Activated naive CD8-positive, alpha-beta T cell treated with anti-CD3 and anti-CD28 coated beads, Interleukin-2, amount 50 U/mL, for 24 hours (primary cell): ENCODE results near the gene PALM2AKAP2.

Source experiments
- ATAC-seq: fragments of 150-1000 bp; cut with Tn5 transposase; one replicate; pipeline ENCODE4 v1.10.0; 2021
- DNase-seq: peaks from one replicate; pipeline ENCODE4 v3.0.0; 2021
- H3K27ac Mint-ChIP-seq: one replicate; pipeline ENCODE4 v1.8.0; 2021; ENCODE audit warnings: mild to moderate bottlenecking, mixed read lengths
- H3K27me3 Mint-ChIP-seq: one replicate; pipeline ENCODE4 v1.8.0; 2021; ENCODE audit warnings: mixed read lengths
- H3K36me3 Mint-ChIP-seq: one replicate; pipeline ENCODE4 v1.8.0; 2021; ENCODE audit warnings: low read depth, mixed read lengths
- H3K4me1 Mint-ChIP-seq: one replicate; pipeline ENCODE4 v1.8.0; 2021; ENCODE audit warnings: mixed read lengths
- H3K4me3 Mint-ChIP-seq: one replicate; pipeline ENCODE4 v1.8.0; 2021; ENCODE audit warnings: mild to moderate bottlenecking, moderate library complexity, mixed read lengths
- H3K9me3 Mint-ChIP-seq: one replicate; pipeline ENCODE4 v1.8.0; 2021; ENCODE audit warnings: mixed read lengths

The PALM2AKAP2 gene

GRCh38 chr9:109765278-109765677, 14.7 kb upstream of the PALM2AKAP2 start:
- Mint-ChIP-seq H3K36me3 (no peaks in the 10 kb centered on the region), H3K27me3 (peaks cover 17% of the 10 kb centered on the region), H3K9me3 (no peaks in the 10 kb centered on the region), H3K27ac (no peak overlapping the region), H3K4me3 (no peak overlapping the region), H3K4me1 (no peaks in the 10 kb centered on the region)
- DNase-seq (no peak), ATAC-seq (no peak)

- Mint-ChIP-seq H3K27ac (no peak overlapping the region), H3K4me1 (no peaks in the 10 kb centered on the region), H3K9me3 (no peaks in the 10 kb centered on the region), H3K36me3 (no peaks in the 10 kb centered on the region), H3K4me3 (no peak overlapping the region), H3K27me3 (peaks cover 17% of the 10 kb centered on the region)
- ATAC-seq (no peak), DNase-seq (no peak)
Measured at GRCh38 chr9:109765830-109766229, 14.2 kb upstream of the PALM2AKAP2 start.

DNA sequence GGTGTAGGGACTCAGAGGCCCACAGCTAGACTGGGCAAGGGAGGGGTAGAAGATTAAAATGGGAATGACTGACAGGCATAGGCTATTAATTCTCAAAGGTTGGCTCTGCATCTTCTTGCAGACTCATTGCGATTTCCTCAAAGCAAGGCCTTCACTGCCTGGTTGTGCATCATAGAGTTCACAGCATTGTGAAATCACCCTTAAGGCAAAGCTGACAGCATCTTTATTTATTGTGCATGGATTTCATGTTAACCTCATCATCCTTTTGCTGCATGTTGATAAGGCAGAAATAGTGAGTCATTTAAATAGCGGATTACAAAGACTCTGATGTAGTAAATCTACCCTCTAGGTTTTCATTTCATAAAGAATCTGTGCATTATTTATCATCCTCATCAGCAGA, 13.6 kb upstream of the PALM2AKAP2 start:
- no peak overlapping the region for H3K4me3 Mint-ChIP-seq
- H3K4me1 Mint-ChIP-seq: no peaks in the 10 kb centered on the region
- H3K36me3 Mint-ChIP-seq: no peaks in the 10 kb centered on the region
- DNase-seq: no peak
- H3K27me3 Mint-ChIP-seq: peaks cover 22% of the 10 kb centered on the region
- no peaks in the 10 kb centered on the region for H3K9me3 Mint-ChIP-seq
- no peak overlapping the region for H3K27ac Mint-ChIP-seq
- no peak for ATAC-seq

DNA sequence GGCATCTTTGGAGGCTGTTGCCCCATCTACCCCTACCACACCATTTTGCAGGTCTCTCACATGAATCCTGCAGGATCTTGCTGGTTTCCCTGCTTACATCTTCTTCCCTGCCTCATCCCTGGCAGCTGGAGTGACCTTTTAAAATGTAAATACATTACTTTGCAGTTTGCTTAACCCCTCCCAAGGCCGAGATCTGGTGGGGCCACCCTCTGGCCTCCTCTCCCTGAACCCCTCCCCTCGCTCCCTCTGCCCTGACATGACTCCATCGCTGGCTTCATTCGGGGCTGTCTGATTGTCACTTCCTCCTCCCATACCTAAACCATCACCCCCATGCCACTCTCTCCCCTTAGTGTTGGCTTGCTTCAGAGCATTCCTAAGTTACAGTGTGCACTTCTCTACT, 12.6 kb upstream of the PALM2AKAP2 start:
- Mint-ChIP-seq H3K4me3 (no peak overlapping the region), H3K4me1 (no peaks in the 10 kb centered on the region), H3K27me3 (peaks cover 29% of the 10 kb centered on the region), H3K27ac (no peak overlapping the region), H3K9me3 (no peaks in the 10 kb centered on the region), H3K36me3 (no peaks in the 10 kb centered on the region)
- DNase-seq: no peak
- ATAC-seq: no peak

- no peaks in the 10 kb centered on the region for H3K4me1 Mint-ChIP-seq
- H3K27me3 Mint-ChIP-seq: peaks cover 29% of the 10 kb centered on the region
- no peak overlapping the region for H3K27ac Mint-ChIP-seq
- DNase-seq (no peak), ATAC-seq (no peak)
- no peaks in the 10 kb centered on the region for H3K9me3 Mint-ChIP-seq
- no peak overlapping the region for H3K4me3 Mint-ChIP-seq
- H3K36me3 Mint-ChIP-seq: no peaks in the 10 kb centered on the region
Measured at GRCh38 chr9:109767814-109768213, 12.2 kb upstream of the PALM2AKAP2 start.

DNA sequence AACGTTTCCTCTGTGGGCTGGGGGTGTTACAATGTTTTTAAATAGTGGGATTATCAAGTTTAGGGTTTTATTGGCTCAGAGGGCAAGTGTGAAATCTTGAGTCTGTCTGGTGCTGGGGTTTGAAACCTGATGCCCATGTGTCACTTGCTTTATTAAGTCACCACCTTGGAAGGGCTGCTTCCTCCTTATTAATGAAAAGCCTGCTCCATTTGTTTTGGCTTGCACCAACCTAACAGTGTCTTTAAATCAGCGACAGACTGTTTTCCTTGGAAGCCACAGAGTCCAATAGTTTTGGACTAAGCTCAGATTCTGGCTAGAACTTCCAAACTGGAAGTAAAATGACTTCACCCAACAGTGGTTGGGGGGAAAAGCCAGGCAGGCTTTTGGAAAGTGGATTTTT, 10.7 kb upstream of the PALM2AKAP2 start:
- no peaks in the 10 kb centered on the region for H3K9me3 Mint-ChIP-seq
- no peaks in the 10 kb centered on the region for H3K4me1 Mint-ChIP-seq
- H3K27ac Mint-ChIP-seq: no peak overlapping the region
- no peak for ATAC-seq
- H3K27me3 Mint-ChIP-seq: peaks cover 32% of the 10 kb centered on the region
- no peak for DNase-seq
- H3K4me3 Mint-ChIP-seq: no peak overlapping the region
- H3K36me3 Mint-ChIP-seq: no peaks in the 10 kb centered on the region

DNA sequence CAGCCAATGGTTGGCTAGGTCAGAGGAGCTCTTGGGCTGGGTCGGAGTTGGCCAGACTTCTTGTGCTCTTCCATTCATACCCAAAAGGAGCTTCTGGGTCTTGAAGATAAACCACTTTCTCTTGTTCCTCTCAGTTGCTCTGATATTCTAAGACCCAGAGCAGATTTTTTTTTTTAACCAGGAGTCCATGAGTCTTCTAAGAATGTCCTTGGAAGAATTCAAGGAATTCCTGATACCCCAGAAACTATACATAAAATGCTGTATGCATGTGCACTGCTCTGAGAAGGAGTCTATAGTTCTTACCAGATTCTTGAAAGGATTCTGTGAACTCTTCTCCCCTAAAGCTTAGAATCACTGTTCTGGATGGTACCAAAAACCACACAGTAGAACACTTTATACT, 9.9 kb upstream of the PALM2AKAP2 start:
- Mint-ChIP-seq H3K27ac (no peak overlapping the region), H3K36me3 (no peaks in the 10 kb centered on the region), H3K4me3 (no peak overlapping the region), H3K27me3 (peaks cover 33% of the 10 kb centered on the region), H3K4me1 (no peaks in the 10 kb centered on the region), H3K9me3 (no peaks in the 10 kb centered on the region)
- ATAC-seq (no peak), DNase-seq (no peak)

GRCh38 chr9:109771087-109771486, 8.9 kb upstream of the PALM2AKAP2 start:
- Mint-ChIP-seq H3K4me1 (no peaks in the 10 kb centered on the region), H3K36me3 (no peaks in the 10 kb centered on the region), H3K9me3 (no peaks in the 10 kb centered on the region), H3K27ac (no peak overlapping the region), H3K4me3 (no peak overlapping the region), H3K27me3 (peaks cover 33% of the 10 kb centered on the region)
- no peak for DNase-seq
- no peak for ATAC-seq

DNA sequence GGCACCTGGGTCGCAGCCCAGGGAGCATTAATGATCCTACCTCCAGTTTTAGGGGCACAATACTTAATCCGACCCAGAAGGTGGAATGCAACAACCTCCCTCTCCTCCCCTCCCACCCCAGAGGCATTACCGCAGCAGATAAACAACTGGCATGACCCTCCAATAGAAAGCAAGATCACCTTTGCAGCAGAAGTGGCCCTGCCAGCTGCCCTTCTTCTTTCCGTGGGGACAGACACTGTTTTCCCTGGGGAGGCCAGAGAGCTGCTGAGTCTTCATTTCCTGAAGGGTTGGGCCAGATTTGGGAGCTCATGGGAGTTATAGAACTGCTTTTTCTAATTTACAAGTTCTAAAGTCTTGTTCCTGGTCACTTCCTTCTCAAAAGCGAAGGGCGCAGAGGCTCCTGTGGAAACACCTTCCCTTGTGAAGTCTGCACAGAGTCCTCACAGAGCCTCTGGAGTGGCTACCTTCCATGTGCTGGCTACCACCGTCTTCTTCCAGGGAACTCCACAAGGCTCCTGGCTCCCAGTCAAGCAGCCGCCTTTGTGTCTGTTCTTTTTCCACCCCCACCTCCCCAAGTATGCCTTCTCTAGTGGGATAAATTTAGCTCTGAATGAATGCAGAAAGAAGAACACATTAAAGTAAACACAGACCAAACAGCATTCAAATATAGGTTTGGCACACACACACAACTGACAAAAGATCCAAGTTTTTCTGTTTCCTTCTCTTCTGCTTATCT, 8.0 kb upstream of the PALM2AKAP2 start:
- no peak for DNase-seq
- no peaks in the 10 kb centered on the region for H3K9me3 Mint-ChIP-seq
- no peaks in the 10 kb centered on the region for H3K36me3 Mint-ChIP-seq
- H3K27ac Mint-ChIP-seq: no peak overlapping the region
- no peaks in the 10 kb centered on the region for H3K4me1 Mint-ChIP-seq
- H3K27me3 Mint-ChIP-seq: peaks cover 30% of the 10 kb centered on the region
- H3K4me3 Mint-ChIP-seq: no peak overlapping the region
- ATAC-seq: no peak

GRCh38 chr9:109775516-109775915, 4.5 kb upstream of the PALM2AKAP2 start:
- no peaks in the 10 kb centered on the region for H3K36me3 Mint-ChIP-seq
- peaks cover 26% of the 10 kb centered on the region for H3K27me3 Mint-ChIP-seq
- H3K4me3 Mint-ChIP-seq: no peak overlapping the region
- H3K27ac Mint-ChIP-seq: no peak overlapping the region
- no peak for ATAC-seq
- H3K4me1 Mint-ChIP-seq: no peaks in the 10 kb centered on the region
- H3K9me3 Mint-ChIP-seq: no peaks in the 10 kb centered on the region
- DNase-seq: no peak

GRCh38 chr9:109776391-109776790, 3.6 kb upstream of the PALM2AKAP2 start:
- Mint-ChIP-seq H3K27me3 (peaks cover 29% of the 10 kb centered on the region), H3K4me3 (no peak overlapping the region), H3K36me3 (no peaks in the 10 kb centered on the region), H3K27ac (no peak overlapping the region), H3K9me3 (no peaks in the 10 kb centered on the region), H3K4me1 (no peaks in the 10 kb centered on the region)
- DNase-seq: no peak
- ATAC-seq: no peak

GRCh38 chr9:109780453-109781033, 545 bp downstream of the PALM2AKAP2 start:
- Mint-ChIP-seq H3K27ac (no peak overlapping the region), H3K9me3 (no peaks in the 10 kb centered on the region), H3K4me3 (no peak overlapping the region), H3K4me1 (no peaks in the 10 kb centered on the region), H3K27me3 (peaks cover 28% of the 10 kb centered on the region), H3K36me3 (no peaks in the 10 kb centered on the region)
- ATAC-seq (no peak), DNase-seq (no peak)

DNA sequence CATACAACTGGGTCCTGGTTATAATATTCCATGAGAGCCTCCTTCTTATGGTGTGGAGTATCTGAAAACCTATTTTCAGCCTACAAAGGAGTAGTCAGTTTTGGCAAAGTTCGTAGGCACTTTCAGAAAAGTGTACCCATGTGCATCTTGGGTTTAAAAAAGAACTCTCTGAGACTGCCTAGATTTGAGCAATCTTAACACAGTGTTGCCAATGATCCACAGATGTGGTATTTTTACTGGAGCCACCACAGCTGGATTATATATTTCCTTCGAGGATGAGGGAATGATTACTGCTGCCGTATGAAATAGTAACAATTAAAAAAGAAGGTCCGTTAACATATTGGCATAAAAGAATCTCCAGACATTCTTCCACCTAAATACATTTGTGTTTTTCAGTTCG, 1.1 kb downstream of the PALM2AKAP2 start:
- H3K4me3 Mint-ChIP-seq: no peak overlapping the region
- no peak for ATAC-seq
- H3K36me3 Mint-ChIP-seq: no peaks in the 10 kb centered on the region
- H3K4me1 Mint-ChIP-seq: no peaks in the 10 kb centered on the region
- H3K9me3 Mint-ChIP-seq: no peaks in the 10 kb centered on the region
- peaks cover 28% of the 10 kb centered on the region for H3K27me3 Mint-ChIP-seq
- no peak overlapping the region for H3K27ac Mint-ChIP-seq
- no peak for DNase-seq

GRCh38 chr9:109781541-109782197, 1.7 kb downstream of the PALM2AKAP2 start:
- ATAC-seq: no peak
- no peak overlapping the region for H3K4me3 Mint-ChIP-seq

DNA sequence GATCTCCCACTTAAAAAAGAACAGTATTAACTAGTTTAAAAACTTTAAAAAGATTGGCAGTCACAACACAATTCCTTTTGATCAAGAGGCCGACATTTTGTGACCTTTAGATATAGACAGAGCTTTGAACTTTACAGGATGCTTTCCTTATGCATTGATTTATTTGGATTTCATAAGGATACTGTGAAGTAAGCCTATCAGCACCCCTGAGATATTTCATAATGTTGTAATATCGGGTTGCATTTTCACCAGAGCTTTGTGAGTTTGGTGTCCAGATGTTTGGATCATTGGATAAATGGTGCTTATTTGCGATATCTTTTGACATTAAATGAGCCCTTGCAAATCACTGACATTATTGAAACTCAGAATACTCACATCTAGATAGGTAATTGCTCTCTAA, 7.7 kb downstream of the PALM2AKAP2 start:
- Mint-ChIP-seq H3K4me3 (no peak overlapping the region), H3K9me3 (no peaks in the 10 kb centered on the region), H3K36me3 (no peaks in the 10 kb centered on the region), H3K27me3 (peaks cover 3% of the 10 kb centered on the region), H3K27ac (no peak overlapping the region), H3K4me1 (no peaks in the 10 kb centered on the region)
- ATAC-seq (no peak), DNase-seq (no peak)

More at GRCh38 chr9:109781541-109782197, 1.7 kb downstream of the PALM2AKAP2 start:
- H3K4me1 Mint-ChIP-seq: no peaks in the 10 kb centered on the region
- no peak for DNase-seq
- H3K27me3 Mint-ChIP-seq: peaks cover 28% of the 10 kb centered on the region
- H3K27ac Mint-ChIP-seq: no peak overlapping the region
- no peaks in the 10 kb centered on the region for H3K9me3 Mint-ChIP-seq
- no peaks in the 10 kb centered on the region for H3K36me3 Mint-ChIP-seq
